Stimulated activated CD8-positive, alpha-beta memory T cell treated with anti-CD3 and anti-CD28 coated beads, Interleukin-12 subunit alpha, Interleukin-12 subunit beta, amount 100 ng/mL, for 24 hours (primary cell): ENCODE data around the gene CHST2.

Experiments
- DNase-seq: peaks from one replicate; pipeline ENCODE4 v3.0.0-alpha.2; 2020; ENCODE audit errors: extremely low read depth

The CHST2 gene

DNA sequence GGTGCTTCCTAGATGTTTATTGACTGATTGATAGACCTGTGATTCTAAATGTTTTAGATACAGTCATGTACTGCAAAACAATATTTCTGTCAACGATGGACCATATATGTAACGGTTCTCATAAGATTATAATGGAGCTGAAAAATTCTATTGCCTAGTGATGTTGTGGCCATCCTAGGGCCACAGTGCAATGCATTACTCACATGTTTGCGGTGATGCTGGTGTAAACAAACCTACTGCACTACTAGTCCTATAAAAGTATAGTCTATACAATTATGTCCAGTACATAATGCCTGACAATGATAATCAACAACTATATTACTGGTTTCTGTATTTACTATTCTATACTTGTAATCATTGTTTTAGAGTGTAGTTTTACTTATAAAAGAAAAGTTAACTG, 46.8 kb downstream of the CHST2 start:
- DNase-seq, result no peak

- no peak for DNase-seq
Observed at GRCh38 chr3:143167969-143168854, 48.6 kb downstream of the CHST2 start.

GRCh38 chr3:143168855-143169192, 49.3 kb downstream of the CHST2 start:
- DNase-seq, result no peak

DNA sequence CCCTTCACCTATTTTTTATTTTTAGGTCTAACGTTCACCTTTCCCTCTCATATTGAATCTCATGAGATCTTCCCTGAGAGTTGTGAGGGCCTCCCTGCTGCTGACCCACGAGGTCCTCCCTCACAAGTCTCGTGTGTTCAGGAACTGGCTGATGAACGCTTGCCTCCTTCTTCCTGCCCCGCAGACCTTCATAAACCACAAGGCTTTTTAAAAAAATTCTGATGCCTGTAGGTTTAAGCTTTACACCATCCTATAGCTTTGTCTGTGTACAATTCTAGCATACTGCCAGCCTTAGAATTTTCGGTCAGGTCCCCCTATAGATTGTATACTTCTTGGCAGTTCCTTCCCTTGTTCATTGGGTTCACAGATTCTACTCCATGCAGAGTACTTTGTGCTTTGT, 50.5 kb downstream of the CHST2 start:
- no peak for DNase-seq

- DNase-seq, result no peak
Observed at GRCh38 chr3:143170676-143171075, 51.1 kb downstream of the CHST2 start.

DNA sequence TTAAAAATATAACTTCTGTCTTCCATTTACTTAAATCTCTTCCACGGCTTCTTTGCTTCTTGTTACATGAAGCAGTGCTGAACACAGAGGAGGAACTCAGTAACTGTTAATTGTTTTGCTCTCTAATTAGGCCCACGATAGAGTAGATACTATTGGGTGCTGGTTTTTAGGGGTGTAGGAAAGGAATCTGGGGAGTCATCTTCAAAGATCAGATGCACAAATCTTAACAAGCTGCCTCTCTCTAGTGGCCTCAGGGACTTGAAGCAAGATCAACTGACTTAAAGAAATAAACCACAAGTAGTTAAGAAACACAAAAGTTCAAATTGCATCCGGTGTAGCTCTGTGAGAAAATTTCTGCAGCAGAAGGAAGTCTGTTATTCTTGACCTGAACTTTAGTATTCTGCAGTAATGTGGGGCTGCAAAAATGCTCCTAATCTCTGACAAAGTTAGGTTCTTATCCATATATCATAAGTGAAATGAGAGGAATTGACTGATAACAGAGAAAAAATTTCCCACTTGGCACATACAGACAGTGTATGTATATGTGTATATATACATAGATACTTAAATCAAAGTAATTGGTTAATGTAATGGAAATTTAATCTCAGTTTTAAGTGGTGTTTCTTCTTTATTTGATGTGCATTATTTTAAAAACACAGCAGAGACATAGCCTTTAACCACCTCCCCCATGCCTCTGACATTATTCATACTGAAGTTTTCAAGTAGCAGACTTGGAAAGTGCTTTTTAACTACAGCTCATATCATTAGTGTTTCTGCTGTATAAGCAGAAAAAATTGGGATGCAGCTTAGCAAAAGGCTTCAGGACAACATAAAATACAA, 51.8 kb downstream of the CHST2 start:
- DNase-seq, result no peak

- no peak for DNase-seq
Observed at GRCh38 chr3:143172062-143172794, 52.7 kb downstream of the CHST2 start.

GRCh38 chr3:143172795-143173145, 53.2 kb downstream of the CHST2 start:
- DNase-seq, result no peak

GRCh38 chr3:143173242-143173641, 53.7 kb downstream of the CHST2 start:
- no peak for DNase-seq
